Thyroid gland (tissue), 4 donors: ENCODE data around the gene XYLB. TPM values are rescaled to one million over a fixed set of nuclear protein-coding genes. Genes with fewer than 3 reads are reported as not detected.
"Not testable (repeated sequence)": the region's sequence is repeated elsewhere in the genome, so short reads cannot be mapped to it uniquely, and the experiment has no call there.

Experiments
- DNase-seq, 2 donors: peaks; one replicate each; pipeline ENCODE4 v3.0.0-alpha.2; 2019
- H3K27ac ChIP-seq, 3 donors: fragments of 200-600 bp; sonication (generic); 1 replicate in 2 of 3; 2 replicates in 1 of 3; pipeline ENCODE4 v1.5.1; 2016 to 2019; ENCODE audit warnings: mild to moderate bottlenecking in 1 of 3, moderate library complexity in 1 of 3
- H3K27me3 ChIP-seq: fragments of 200-600 bp; sonication (generic); one replicate; pipeline ENCODE4 v1.5.1; 2019
- H3K36me3 ChIP-seq, 2 donors: fragments of 200-600 bp; sonication (generic); one replicate each; pipeline ENCODE4 v1.5.1; 2016 to 2019
- H3K4me1 ChIP-seq, 2 donors: fragments of 200-600 bp; sonication (generic); one replicate each; pipeline ENCODE4 v1.5.1; 2017 to 2019
- H3K4me3 ChIP-seq, 3 donors: fragments of 200-600 bp; sonication (generic); replicated peaks in 1 of 3; 1 replicate in 2 of 3; 2 replicates in 1 of 3; pipeline ENCODE4 v1.5.1; 2016; ENCODE audit warnings: mild to moderate bottlenecking in 1 of 3
- H3K9me3 ChIP-seq: fragments of 200-600 bp; sonication (generic); one replicate; pipeline ENCODE4 v1.5.1; 2017
- POLR2A ChIP-seq, 2 donors: fragments of 450-650 bp; IDR thresholded peaks; one replicate each; pipeline ENCODE4 v1.6.1; 2017; ENCODE audit warnings: antibody characterized with exemption in 2 of 2, mild to moderate bottlenecking in 2 of 2, moderate library complexity in 1 of 2
- WGBS, 2 donors: methylation state at CpG; one replicate each; pipeline ENCODE4 v1.1.5; 2017; 5-methylcytosine and 5-hydroxymethylcytosine counted together
- intact Hi-C: fragments of 100-400 bp; cut with DNase I; formaldehyde crosslinking; loops from one replicate; pipeline ENCODE4 v1.15.1; 2023
- total RNA-seq, 4 donors: library from RNA; depleted of rRNA; stranded (reverse); fragments of >200 nt; gene quantifications; one replicate each; pipeline ENCODE4 v1.2.3, GENCODE V29; 2016
- TF ChIP-seq, protein P1 (sequence below), 6 experiments: fragments of 200-600 bp in 3 of 6; fragments of 450-650 bp in 3 of 6; sonication (generic) in 3 of 6; IDR thresholded peaks; one replicate each; pipeline ENCODE4 v1.5.1; 2016 to 2019; ENCODE audit warnings: antibody characterized with exemption in 6 of 6, mild to moderate bottlenecking in 2 of 6, inconsistent platforms in 1 of 6, moderate library complexity in 1 of 6

Gene XYLB
- total RNA-seq, result 1 to 10 TPM in 3 of 4 donors, under 1 TPM in 1; 0.78 to 1.7 (median 1.1) TPM

DNA sequence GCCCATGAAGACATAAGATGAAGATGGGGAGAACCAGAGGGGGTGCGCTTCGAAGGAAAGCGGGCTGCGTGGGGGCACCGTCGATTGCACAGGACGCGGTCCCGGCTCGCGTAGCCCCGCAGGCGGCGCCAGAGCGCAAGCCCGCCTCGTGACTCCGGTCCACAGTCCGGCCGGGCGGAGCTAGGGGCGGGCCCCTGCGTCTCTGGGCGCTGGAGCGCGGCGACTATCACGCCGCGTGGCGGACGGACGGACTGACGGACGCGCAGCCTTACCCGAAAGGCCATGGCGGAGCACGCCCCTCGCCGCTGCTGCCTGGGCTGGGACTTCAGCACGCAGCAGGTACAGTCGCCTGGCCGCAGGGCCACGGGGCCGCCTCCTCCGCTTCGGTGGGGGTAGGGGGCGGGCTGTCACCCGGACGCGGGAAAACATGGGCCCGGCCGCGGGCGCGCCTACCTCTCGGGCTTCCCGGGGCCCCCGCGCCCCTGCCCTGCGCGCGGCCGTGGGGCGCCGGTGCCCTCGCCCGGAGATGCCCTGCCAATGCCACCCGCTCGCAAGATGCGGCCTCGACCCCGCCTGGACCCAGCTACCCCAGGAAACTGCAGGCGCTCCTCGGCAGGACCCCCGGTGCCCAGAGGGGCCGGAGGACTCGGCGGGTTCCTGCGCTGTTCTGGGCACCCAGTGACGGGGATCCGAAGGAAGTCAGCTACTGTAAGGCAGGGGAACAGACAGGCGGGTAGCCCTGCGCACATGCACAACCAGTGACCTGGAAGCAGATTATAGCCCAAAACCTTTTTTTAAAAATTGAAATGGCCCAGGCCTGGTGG is at the start of gene XYLB:
TSS of gene XYLB (plus strand) at position 199 of the 824 bp plus-strand sequence. CDS start at position 283, 84 bp downstream.
- peak; percentile 82 to 86 for DNase-seq
- Histone ChIP-seq H3K27me3 (no peaks in the 10 kb centered on the region), H3K36me3 (no peaks in the 10 kb centered on the region), H3K4me1 (peaks cover 0 to 11% of the 10 kb centered on the region in 2 donors), H3K4me3 (peak within 1 kb of the TSS; percentile 35 to 85 (median 61)), H3K27ac (no peak within 1 kb of the TSS), H3K9me3 (no peaks in the 10 kb centered on the region)
- 2 to 5% methylated on average over 21 to 30 of the region's 85 CpGs for WGBS, 2 donors
- no peak for TF ChIP-seq POLR2A (IDR thresholded peaks at IDR 0.05)
- TF ChIP-seq, protein P1, sequence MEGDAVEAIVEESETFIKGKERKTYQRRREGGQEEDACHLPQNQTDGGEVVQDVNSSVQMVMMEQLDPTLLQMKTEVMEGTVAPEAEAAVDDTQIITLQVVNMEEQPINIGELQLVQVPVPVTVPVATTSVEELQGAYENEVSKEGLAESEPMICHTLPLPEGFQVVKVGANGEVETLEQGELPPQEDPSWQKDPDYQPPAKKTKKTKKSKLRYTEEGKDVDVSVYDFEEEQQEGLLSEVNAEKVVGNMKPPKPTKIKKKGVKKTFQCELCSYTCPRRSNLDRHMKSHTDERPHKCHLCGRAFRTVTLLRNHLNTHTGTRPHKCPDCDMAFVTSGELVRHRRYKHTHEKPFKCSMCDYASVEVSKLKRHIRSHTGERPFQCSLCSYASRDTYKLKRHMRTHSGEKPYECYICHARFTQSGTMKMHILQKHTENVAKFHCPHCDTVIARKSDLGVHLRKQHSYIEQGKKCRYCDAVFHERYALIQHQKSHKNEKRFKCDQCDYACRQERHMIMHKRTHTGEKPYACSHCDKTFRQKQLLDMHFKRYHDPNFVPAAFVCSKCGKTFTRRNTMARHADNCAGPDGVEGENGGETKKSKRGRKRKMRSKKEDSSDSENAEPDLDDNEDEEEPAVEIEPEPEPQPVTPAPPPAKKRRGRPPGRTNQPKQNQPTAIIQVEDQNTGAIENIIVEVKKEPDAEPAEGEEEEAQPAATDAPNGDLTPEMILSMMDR (IDR thresholded peaks at IDR 0.05), result peak; percentile 38 to 96 (median 77)
- intact Hi-C loops, result loop anchor here (10.0 kb wide), 1 partner anchor 212 kb away; the partner anchor contains the start of genes ACAA1 and MYD88

DNA sequence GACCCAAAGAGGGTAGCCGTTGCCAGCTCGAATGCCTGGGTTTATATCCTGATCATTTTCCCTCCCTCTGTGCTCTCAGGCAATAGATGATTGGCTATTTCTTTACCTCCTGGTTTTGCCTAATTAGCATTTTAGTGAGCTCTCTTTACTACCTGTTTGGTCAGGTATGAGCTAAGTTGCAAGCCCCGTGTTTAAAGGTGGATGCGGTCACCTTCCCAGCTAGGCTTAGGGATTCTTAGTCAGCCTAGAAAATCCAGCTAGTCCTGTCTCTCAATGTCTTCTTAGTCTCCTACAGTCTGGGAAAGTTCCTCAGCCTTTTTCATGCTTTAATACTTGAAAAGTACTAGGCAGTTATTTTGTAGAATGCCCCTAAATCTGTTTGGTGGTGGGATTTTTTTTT is 49.5 kb upstream of the XYLB start:
- H3K9me3 ChIP-seq, H3K36me3 ChIP-seq, intact Hi-C loops, DNase-seq, H3K4me3 ChIP-seq, H3K4me1 ChIP-seq, H3K27ac ChIP-seq, H3K27me3 ChIP-seq: not testable (repeated sequence)
- WGBS, 2 donors, result 80 to 88% methylated on average over 4 of the region's 4 CpGs

DNA sequence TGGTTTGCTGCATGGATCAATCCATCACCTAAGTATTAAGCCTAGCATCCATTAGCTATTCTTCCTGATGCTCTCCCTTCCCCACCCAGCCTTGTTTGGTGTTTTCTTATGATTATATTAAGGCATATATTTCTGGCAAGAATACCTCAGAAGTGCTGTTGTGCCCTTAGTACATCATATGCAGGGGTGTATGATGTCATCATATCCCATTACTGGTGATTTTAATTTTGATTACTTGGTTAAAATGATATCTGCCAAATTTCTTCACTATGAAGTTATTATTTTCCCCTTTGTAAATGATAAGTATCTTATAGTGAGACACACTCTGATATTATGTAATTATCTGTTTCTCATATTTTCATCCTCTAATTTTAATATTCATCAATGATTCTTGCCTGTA is 49.0 kb upstream of the XYLB start:
- Histone ChIP-seq H3K27me3 (no peaks in the 10 kb centered on the region), H3K27ac (no peak overlapping the region), H3K4me3 (no peak overlapping the region), H3K4me1 (no peaks in the 10 kb centered on the region), H3K36me3 (no peaks in the 10 kb centered on the region), H3K9me3 (no peaks in the 10 kb centered on the region)
- TF ChIP-seq, protein P1 (IDR thresholded peaks at IDR 0.05), result no peak
- no peak for TF ChIP-seq POLR2A (IDR thresholded peaks at IDR 0.05)
- DNase-seq, result no peak
- intact Hi-C loops, result no loop called here

GRCh38 chr3:38297947-38298711 is 48.5 kb upstream of the XYLB start:
- no peaks in the 10 kb centered on the region for H3K9me3 ChIP-seq
- DNase-seq, result no peak
- no peaks in the 10 kb centered on the region for H3K4me1 ChIP-seq
- intact Hi-C loops, result no loop called here
- TF ChIP-seq, protein P1 (IDR thresholded peaks at IDR 0.05), result peak in 3 of 6 experiments; percentile 37 to 43 (median 39)
- no peak for TF ChIP-seq POLR2A (IDR thresholded peaks at IDR 0.05)
- H3K36me3 ChIP-seq, result no peaks in the 10 kb centered on the region
- WGBS, 2 donors, result 84 to 88% methylated on average over 5 of the region's 5 CpGs
- H3K27ac ChIP-seq, result no peak overlapping the region
- H3K27me3 ChIP-seq, result no peaks in the 10 kb centered on the region
- H3K4me3 ChIP-seq, result no peak overlapping the region

GRCh38 chr3:38306941-38307340 is 39.6 kb upstream of the XYLB start:
- 96 to 98% methylated on average over 4 to 5 of the region's 5 CpGs for WGBS, 2 donors
- H3K27ac ChIP-seq, result no peak overlapping the region
- H3K27me3 ChIP-seq, result no peaks in the 10 kb centered on the region
- H3K4me3 ChIP-seq, result no peak overlapping the region
- no peak for DNase-seq
- intact Hi-C loops, result no loop called here
- H3K4me1 ChIP-seq, result no peaks in the 10 kb centered on the region
- TF ChIP-seq, protein P1 (IDR thresholded peaks at IDR 0.05), result no peak
- no peak for TF ChIP-seq POLR2A (IDR thresholded peaks at IDR 0.05)
- no peaks in the 10 kb centered on the region for H3K9me3 ChIP-seq
- no peaks in the 10 kb centered on the region for H3K36me3 ChIP-seq
